WTC11 (cell line): Measurements from ENCODE around the gene GALK1.

ENCODE experiments used
- JUN ChIP-seq: sonication (generic); formaldehyde crosslinking; IDR thresholded peaks from 2 replicates; pipeline ENCODE4 v1.8.0; 2023; ENCODE audit warnings: mild to moderate bottlenecking, missing genetic modification reagents
- ZNF138 ChIP-seq: sonication (generic); formaldehyde crosslinking; conservative IDR thresholded peaks from 2 replicates; pipeline ENCODE4 v1.8.1; 2022; ENCODE audit warnings: mild to moderate bottlenecking, moderate library complexity, missing genetic modification reagents
- TF ChIP-seq, protein P1 (sequence below): fragments of 200-600 bp; IDR thresholded peaks from 2 replicates; pipeline ENCODE4 v1.8.0; 2022; ENCODE audit warnings: antibody characterized with exemption
- TF ChIP-seq, protein P2 (sequence below): sonication (generic); formaldehyde crosslinking; IDR thresholded peaks from 2 replicates; pipeline ENCODE4 v1.8.0; 2022; ENCODE audit warnings: mild to moderate bottlenecking, missing genetic modification reagents
- TF ChIP-seq, protein P3 (sequence below): sonication (generic); formaldehyde crosslinking; IDR thresholded peaks from 2 replicates; pipeline ENCODE4 v1.8.1; 2022; ENCODE audit warnings: missing genetic modification reagents, borderline replicate concordance
- TF ChIP-seq, protein P4 (sequence below): sonication (generic); formaldehyde crosslinking; conservative IDR thresholded peaks from 2 replicates; pipeline ENCODE4 v1.8.1; 2022; ENCODE audit warnings: mild to moderate bottlenecking, missing genetic modification reagents

DNA sequence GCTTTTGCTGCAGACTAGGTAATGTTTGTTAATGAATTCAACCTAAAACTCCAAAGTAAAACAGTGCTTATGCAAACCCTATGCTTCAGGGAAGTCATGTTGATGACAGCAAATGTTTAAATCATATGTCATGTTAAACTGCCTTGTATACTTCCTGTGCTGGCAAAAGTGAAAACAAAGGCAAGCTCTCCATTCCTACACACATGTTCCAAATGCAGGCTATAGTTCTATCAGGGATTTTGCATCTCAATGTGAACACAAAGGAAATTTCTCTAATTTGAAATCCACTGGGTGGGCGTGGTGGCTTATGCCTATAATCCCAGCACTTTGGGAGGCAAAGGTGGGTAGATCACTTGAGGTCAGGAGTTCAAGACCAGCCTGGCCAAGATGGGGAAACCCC, 38.9 kb upstream of the GALK1 start:
- TF ChIP-seq, protein P1, sequence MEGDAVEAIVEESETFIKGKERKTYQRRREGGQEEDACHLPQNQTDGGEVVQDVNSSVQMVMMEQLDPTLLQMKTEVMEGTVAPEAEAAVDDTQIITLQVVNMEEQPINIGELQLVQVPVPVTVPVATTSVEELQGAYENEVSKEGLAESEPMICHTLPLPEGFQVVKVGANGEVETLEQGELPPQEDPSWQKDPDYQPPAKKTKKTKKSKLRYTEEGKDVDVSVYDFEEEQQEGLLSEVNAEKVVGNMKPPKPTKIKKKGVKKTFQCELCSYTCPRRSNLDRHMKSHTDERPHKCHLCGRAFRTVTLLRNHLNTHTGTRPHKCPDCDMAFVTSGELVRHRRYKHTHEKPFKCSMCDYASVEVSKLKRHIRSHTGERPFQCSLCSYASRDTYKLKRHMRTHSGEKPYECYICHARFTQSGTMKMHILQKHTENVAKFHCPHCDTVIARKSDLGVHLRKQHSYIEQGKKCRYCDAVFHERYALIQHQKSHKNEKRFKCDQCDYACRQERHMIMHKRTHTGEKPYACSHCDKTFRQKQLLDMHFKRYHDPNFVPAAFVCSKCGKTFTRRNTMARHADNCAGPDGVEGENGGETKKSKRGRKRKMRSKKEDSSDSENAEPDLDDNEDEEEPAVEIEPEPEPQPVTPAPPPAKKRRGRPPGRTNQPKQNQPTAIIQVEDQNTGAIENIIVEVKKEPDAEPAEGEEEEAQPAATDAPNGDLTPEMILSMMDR: no peak
- TF ChIP-seq, protein P2, sequence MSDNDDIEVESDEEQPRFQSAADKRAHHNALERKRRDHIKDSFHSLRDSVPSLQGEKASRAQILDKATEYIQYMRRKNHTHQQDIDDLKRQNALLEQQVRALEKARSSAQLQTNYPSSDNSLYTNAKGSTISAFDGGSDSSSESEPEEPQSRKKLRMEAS: no peak
- TF ChIP-seq JUN (CRISPR knock-in tag) (no peak), ZNF138 (CRISPR knock-in tag) (no peak)
- TF ChIP-seq, protein P3, sequence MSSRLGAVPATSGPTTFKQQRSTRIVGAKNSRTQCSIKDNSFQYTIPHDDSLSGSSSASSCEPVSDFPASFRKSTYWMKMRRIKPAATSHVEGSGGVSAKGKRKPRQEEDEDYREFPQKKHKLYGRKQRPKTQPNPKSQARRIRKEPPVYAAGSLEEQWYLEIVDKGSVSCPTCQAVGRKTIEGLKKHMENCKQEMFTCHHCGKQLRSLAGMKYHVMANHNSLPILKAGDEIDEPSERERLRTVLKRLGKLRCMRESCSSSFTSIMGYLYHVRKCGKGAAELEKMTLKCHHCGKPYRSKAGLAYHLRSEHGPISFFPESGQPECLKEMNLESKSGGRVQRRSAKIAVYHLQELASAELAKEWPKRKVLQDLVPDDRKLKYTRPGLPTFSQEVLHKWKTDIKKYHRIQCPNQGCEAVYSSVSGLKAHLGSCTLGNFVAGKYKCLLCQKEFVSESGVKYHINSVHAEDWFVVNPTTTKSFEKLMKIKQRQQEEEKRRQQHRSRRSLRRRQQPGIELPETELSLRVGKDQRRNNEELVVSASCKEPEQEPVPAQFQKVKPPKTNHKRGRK (CRISPR knock-in tag): no peak
- TF ChIP-seq, protein P4, sequence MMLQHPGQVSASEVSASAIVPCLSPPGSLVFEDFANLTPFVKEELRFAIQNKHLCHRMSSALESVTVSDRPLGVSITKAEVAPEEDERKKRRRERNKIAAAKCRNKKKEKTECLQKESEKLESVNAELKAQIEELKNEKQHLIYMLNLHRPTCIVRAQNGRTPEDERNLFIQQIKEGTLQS: no peak
